Neuronal stem cell (in vitro differentiated cells): ENCODE data around the gene TTC16.

ENCODE experiments used
- DNase-seq: peaks from one replicate; pipeline ENCODE4 v3.0.0-alpha.2; 2013; ENCODE audit warnings: low spot score
- H2AFZ ChIP-seq: one replicate; pipeline ENCODE4 v1.6.1; 2013; ENCODE audit warnings: mild to moderate bottlenecking, low read length, inconsistent platforms
- H2AK5ac ChIP-seq: 2 replicates; pipeline ENCODE4 v1.6.1; 2013; ENCODE audit warnings: low read depth, mild to moderate bottlenecking, inconsistent platforms, low read length, moderate library complexity, mixed read lengths
- H2BK120ac ChIP-seq: 2 replicates; pipeline ENCODE4 v1.6.1; 2013; ENCODE audit warnings: low read depth, mild to moderate bottlenecking, inconsistent platforms, low read length, moderate library complexity, mixed read lengths
- H2BK12ac ChIP-seq: one replicate; pipeline ENCODE4 v1.6.1; 2013; ENCODE audit warnings: low read length, inconsistent platforms
- H2BK15ac ChIP-seq: 2 replicates; pipeline ENCODE4 v1.6.1; 2013; ENCODE audit warnings: mild to moderate bottlenecking, low read length, inconsistent platforms, mixed read lengths
- H2BK5ac ChIP-seq: one replicate; pipeline ENCODE4 v1.6.1; 2013; ENCODE audit warnings: inconsistent platforms, mild to moderate bottlenecking, low read length, moderate library complexity
- H3K14ac ChIP-seq: one replicate; pipeline ENCODE4 v1.6.1; 2013; ENCODE audit warnings: low read length, inconsistent platforms
- H3K18ac ChIP-seq: 2 replicates; pipeline ENCODE4 v1.6.1; 2013; ENCODE audit warnings: low read length, inconsistent platforms
- H3K23ac ChIP-seq: 2 replicates; pipeline ENCODE4 v1.6.1; 2013; ENCODE audit warnings: low read depth, mild to moderate bottlenecking, mixed read lengths, low read length, inconsistent platforms; ENCODE audit not compliant: poor library complexity
- H3K27ac ChIP-seq: replicated peaks from 3 replicates; pipeline ENCODE4 v1.5.1; 2013; ENCODE audit warnings: low read length, inconsistent platforms
- H3K27me3 ChIP-seq, 3 experiments: 2 replicates each; pipeline ENCODE4 v1.6.1; 2013; ENCODE audit warnings: low read length in 3 of 3, mild to moderate bottlenecking in 2 of 3, inconsistent platforms in 1 of 3, low read depth in 1 of 3, mixed read lengths in 1 of 3, moderate library complexity in 1 of 3; ENCODE audit not compliant: control insufficient read depth in 3 of 3, insufficient read depth in 3 of 3
- H3K36me3 ChIP-seq, 2 donors: replicated peaks in 1 of 2; 2 replicates each; pipeline ENCODE4 v1.6.1; 2013; ENCODE audit warnings: low read length in 2 of 2; ENCODE audit not compliant: control insufficient read depth in 2 of 2, insufficient read depth in 2 of 2
- H3K4ac ChIP-seq: 2 replicates; pipeline ENCODE4 v1.6.1; 2013; ENCODE audit warnings: inconsistent platforms, mild to moderate bottlenecking, low read length, moderate library complexity
- H3K4me1 ChIP-seq, 2 donors: 1 replicate in 1 of 2; 2 replicates in 1 of 2; pipeline ENCODE4 v1.6.1; 2013; ENCODE audit warnings: low read length in 2 of 2, low read depth in 1 of 2; ENCODE audit not compliant: control insufficient read depth in 2 of 2, insufficient read depth in 1 of 2
- H3K4me2 ChIP-seq: one replicate; pipeline ENCODE4 v1.6.1; 2013; ENCODE audit warnings: mild to moderate bottlenecking, low read length, inconsistent platforms; ENCODE audit not compliant: insufficient read depth, poor library complexity, severe bottlenecking
- H3K4me3 ChIP-seq, 2 donors: 2 replicates each; pipeline ENCODE4 v1.5.1; 2013; ENCODE audit warnings: low read length in 2 of 2, mild to moderate bottlenecking in 2 of 2, inconsistent platforms in 1 of 2, moderate library complexity in 1 of 2
- H3K79me1 ChIP-seq: one replicate; pipeline ENCODE4 v1.6.1; 2013; ENCODE audit warnings: low read depth, mild to moderate bottlenecking, inconsistent platforms, low read length, moderate library complexity
- H3K9ac ChIP-seq: one replicate; pipeline ENCODE4 v1.6.1; 2013; ENCODE audit warnings: mild to moderate bottlenecking, low read depth, low read length, inconsistent platforms; ENCODE audit not compliant: poor library complexity
- H3K9me3 ChIP-seq, 2 donors: replicated peaks in 1 of 2; 2 replicates each; pipeline versions ENCODE3 to v1.6.1; 2013; ENCODE audit warnings: low read length in 2 of 2, mild to moderate bottlenecking in 2 of 2, inconsistent platforms in 1 of 2, low read depth in 1 of 2, mixed read lengths in 1 of 2, moderate library complexity in 1 of 2; ENCODE audit not compliant: control insufficient read depth in 2 of 2, insufficient read depth in 1 of 2
- H4K8ac ChIP-seq: one replicate; pipeline ENCODE4 v1.6.1; 2013; ENCODE audit warnings: low read depth, mild to moderate bottlenecking, inconsistent platforms, low read length, moderate library complexity
- H4K91ac ChIP-seq: one replicate; pipeline ENCODE4 v1.6.1; 2013; ENCODE audit warnings: low read length, low read depth, mild to moderate bottlenecking, inconsistent platforms; ENCODE audit not compliant: poor library complexity
- WGBS, 2 donors: extraction: QIAGEN DNeasy Blood & Tissue Kit; methylation state at CpG; one replicate each; pipeline ENCODE4 v1.1.7; 2013; ENCODE audit warnings: missing lambda C conversion rate in 2 of 2, mixed read lengths in 1 of 2; ENCODE audit not compliant: insufficient read length in 2 of 2, insufficient replicate concordance in 1 of 2; ENCODE audit errors: extremely low coverage in 2 of 2; 5-methylcytosine and 5-hydroxymethylcytosine counted together

The TTC16 gene

DNA sequence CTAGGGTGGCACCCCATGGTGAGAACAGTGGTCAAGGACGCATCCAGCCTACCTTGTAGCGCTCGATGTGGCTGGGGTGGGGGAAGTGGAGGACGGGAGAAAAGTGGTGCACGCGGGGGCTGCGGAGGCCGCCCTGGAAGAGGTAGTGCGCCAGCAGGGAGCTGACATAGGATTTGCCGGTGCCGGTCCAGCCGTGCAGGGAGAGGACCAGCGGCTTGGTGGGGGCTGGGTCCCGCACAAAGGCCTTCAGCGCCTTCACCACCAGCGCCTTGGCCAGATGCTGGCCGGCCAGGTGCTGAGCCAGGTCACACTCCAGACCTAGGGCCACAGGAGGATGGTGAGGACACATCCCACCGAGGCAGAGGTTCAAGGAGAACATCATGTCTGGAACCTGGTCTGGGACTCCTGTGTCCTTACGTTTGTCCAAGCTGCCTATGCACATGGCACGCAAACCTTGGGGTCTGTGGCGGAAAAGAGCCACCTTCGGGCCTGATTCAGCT, 18.4 kb downstream of the TTC16 start:
- no peaks in the 10 kb centered on the region for H3K27me3 ChIP-seq
- no peaks in the 10 kb centered on the region for H3K9me3 ChIP-seq
- H3K14ac ChIP-seq: no peak overlapping the region
- peak overlapping the region; percentile 90 for H4K91ac ChIP-seq
- H3K4me2 ChIP-seq: peak overlapping the region; percentile 69
- H3K27ac ChIP-seq: no peak overlapping the region
- H3K9ac ChIP-seq: peak overlapping the region; percentile 50
- H3K4me3 ChIP-seq: peak overlapping the region in 1 of 2 donors; percentile 75
- peak overlapping the region; percentile 99 for H2AFZ ChIP-seq
- peak overlapping the region; percentile 73 for H2AK5ac ChIP-seq
- H3K4me1 ChIP-seq: peaks cover 12% of the 10 kb centered on the region in 2 donors
- peak overlapping the region; percentile 98 for H2BK5ac ChIP-seq
- peak overlapping the region; percentile 60 for H2BK12ac ChIP-seq
- DNase-seq: no peak
- peaks cover 2% of the 10 kb centered on the region for H3K79me1 ChIP-seq
- H3K36me3 ChIP-seq: peaks cover 0 to 2% of the 10 kb centered on the region in 2 donors
- peak overlapping the region; percentile 99 for H3K4ac ChIP-seq
- H3K23ac ChIP-seq: no peak overlapping the region
- peak overlapping the region; percentile 88 for H3K18ac ChIP-seq
- H2BK120ac ChIP-seq: peak overlapping the region; percentile 62
- peak overlapping the region; percentile 88 for H2BK15ac ChIP-seq
- peak overlapping the region; percentile 73 for H4K8ac ChIP-seq
- WGBS, 2 donors: no CpG with 5 or more reads among the region's 22 CpGs

GRCh38 chr9:127734747-127735529, 19.1 kb downstream of the TTC16 start, which contains the start of gene TOR2A:
TOR2A (minus strand) TSS chr9:127735294; CDS start chr9:127735270, 24 bp downstream.
- Histone ChIP-seq H2BK120ac (peak within 1 kb of the TSS; percentile 62), H3K27me3 (no peaks in the 10 kb centered on the region), H2AFZ (peak within 1 kb of the TSS; percentile 99), H3K18ac (peak within 1 kb of the TSS; percentile 98), H4K8ac (peak within 1 kb of the TSS; percentile 73), H2BK15ac (peak within 1 kb of the TSS; percentile 88), H3K14ac (peak within 1 kb of the TSS; percentile 66), H3K23ac (peak within 1 kb of the TSS; percentile 95), H3K4ac (peak within 1 kb of the TSS; percentile 99), H3K79me1 (no peaks in the 10 kb centered on the region), H3K9ac (peak within 1 kb of the TSS; percentile 86), H4K91ac (peak within 1 kb of the TSS; percentile 90), H2BK12ac (peak within 1 kb of the TSS; percentile 60), H3K9me3 (no peaks in the 10 kb centered on the region), H3K4me2 (peak within 1 kb of the TSS; percentile 69), H3K36me3 (peaks cover 0 to 2% of the 10 kb centered on the region in 2 donors), H3K4me1 (peaks cover 12% of the 10 kb centered on the region in 2 donors), H3K4me3 (peak within 1 kb of the TSS; percentile 75 to 92), H2AK5ac (peak within 1 kb of the TSS; percentile 73), H3K27ac (peak within 1 kb of the TSS; percentile 64), H2BK5ac (peak within 1 kb of the TSS; percentile 98)
- no CpG with 5 or more reads among the region's 76 CpGs for WGBS, 2 donors
- DNase-seq: peak; percentile 98

DNA sequence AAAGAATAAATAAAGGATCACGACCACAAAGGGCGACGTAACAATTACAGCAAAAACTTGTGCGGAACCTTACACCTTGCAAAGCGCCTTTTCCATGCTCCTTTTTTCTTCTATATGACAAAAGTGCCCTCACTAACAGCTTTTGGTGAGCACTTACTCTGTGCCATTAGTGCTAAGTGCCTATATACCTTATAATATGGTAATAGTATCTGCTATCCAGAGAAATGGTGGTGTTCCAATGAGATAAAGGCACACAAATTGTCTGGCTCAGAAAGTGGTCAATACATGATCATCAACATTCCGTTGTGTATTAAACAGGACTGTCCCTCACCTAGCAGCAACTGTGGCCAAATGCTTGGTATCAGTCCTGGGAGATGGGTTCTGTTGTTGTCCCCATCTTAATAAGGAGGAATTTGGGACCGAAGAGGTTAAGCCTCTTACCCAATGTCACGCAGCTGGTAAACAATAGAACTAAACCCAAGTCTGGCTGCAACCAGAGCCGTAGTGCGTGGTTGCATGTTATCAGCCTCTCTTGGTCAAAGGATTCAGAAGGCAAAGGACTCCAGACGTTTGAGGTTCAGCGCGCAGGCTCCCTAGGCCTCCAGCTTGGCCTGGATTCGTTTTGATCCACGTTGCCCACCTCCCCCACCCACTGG, 19.8 kb downstream of the TTC16 start:
- H3K23ac ChIP-seq: peak overlapping the region; percentile 95
- no peaks in the 10 kb centered on the region for H3K27me3 ChIP-seq
- no peak overlapping the region for H3K27ac ChIP-seq
- H3K4ac ChIP-seq: no peak overlapping the region
- no peak overlapping the region for H3K4me3 ChIP-seq
- no peak overlapping the region for H3K14ac ChIP-seq
- H2AFZ ChIP-seq: peak overlapping the region; percentile 47
- no peak overlapping the region for H4K91ac ChIP-seq
- H2BK5ac ChIP-seq: no peak overlapping the region
- H2BK12ac ChIP-seq: no peak overlapping the region
- peaks cover 12% of the 10 kb centered on the region in 2 donors for H3K4me1 ChIP-seq
- no peak overlapping the region for H3K18ac ChIP-seq
- no peaks in the 10 kb centered on the region for H3K9me3 ChIP-seq
- H3K4me2 ChIP-seq: peak overlapping the region; percentile 42
- no peak overlapping the region for H4K8ac ChIP-seq
- H3K79me1 ChIP-seq: no peaks in the 10 kb centered on the region
- H2AK5ac ChIP-seq: no peak overlapping the region
- no peak overlapping the region for H3K9ac ChIP-seq
- H3K36me3 ChIP-seq: peaks cover 0 to 2% of the 10 kb centered on the region in 2 donors
- no peak overlapping the region for H2BK15ac ChIP-seq
- no peak overlapping the region for H2BK120ac ChIP-seq
- WGBS, 2 donors: no CpG with 5 or more reads among the region's 15 CpGs
- DNase-seq: no peak

DNA sequence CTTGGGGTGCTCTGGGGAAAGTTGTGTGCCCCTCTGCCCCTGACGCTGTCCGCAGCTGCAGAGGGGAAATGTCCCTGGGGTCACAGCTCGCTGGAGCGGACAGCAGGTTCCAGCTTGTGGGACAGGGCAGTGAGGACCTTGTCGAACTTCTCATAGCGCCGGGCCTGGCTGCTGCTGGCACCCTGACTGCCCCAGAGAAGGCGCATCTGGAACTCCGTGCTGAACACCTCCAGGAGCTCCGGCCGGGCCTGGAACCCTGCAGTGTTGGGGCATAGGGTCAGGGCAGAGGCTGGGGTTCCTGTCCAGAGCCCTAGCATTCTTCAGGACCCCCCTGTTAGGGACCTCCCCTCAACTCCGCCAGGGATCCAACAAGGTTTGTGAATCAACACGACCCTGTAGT, 22.8 kb downstream of the TTC16 start:
- Histone ChIP-seq H3K27ac (no peak overlapping the region), H3K4me2 (no peak overlapping the region), H3K18ac (peak overlapping the region; percentile 27), H3K4ac (no peak overlapping the region), H3K4me3 (no peak overlapping the region), H2AK5ac (peak overlapping the region; percentile 68), H3K79me1 (no peaks in the 10 kb centered on the region), H2BK120ac (no peak overlapping the region), H2BK15ac (peak overlapping the region; percentile 39), H3K23ac (no peak overlapping the region), H3K9me3 (no peaks in the 10 kb centered on the region), H2BK5ac (peak overlapping the region; percentile 62), H4K8ac (no peak overlapping the region), H2BK12ac (peak overlapping the region; percentile 26), H4K91ac (no peak overlapping the region), H2AFZ (no peak overlapping the region), H3K9ac (peak overlapping the region; percentile 54), H3K27me3 (no peaks in the 10 kb centered on the region), H3K36me3 (peaks cover 0 to 2% of the 10 kb centered on the region in 2 donors), H3K4me1 (peaks cover 11 to 21% of the 10 kb centered on the region in 2 donors), H3K14ac (no peak overlapping the region)
- DNase-seq: no peak
- no CpG with 5 or more reads among the region's 13 CpGs for WGBS, 2 donors
